ENCODE measurements around the gene EHBP1L1. TPM values are rescaled to one million over a fixed set of nuclear protein-coding genes. Genes with fewer than 3 reads are reported as not detected.

Gene EHBP1L1
- total RNA-seq, 1 experiment from 2014 or later, result 105 TPM

GRCh38 chr11:65584723-65585171 is 8.9 kb downstream of the EHBP1L1 start:
- no peak for DNase-seq (ENCODE audit: low read depth, low spot score)
- POLR2A ChIA-PET, result no interaction called here
- no peak for TF ChIP-seq CBX3 (IDR thresholded peaks at IDR 0.05; ENCODE audit: low read depth)
- no peak for TF ChIP-seq ZBTB33 (IDR thresholded peaks at IDR 0.05; ENCODE audit: extremely low read depth, insufficient replicate concordance, low read length)
- no peak for TF ChIP-seq MAX (IDR thresholded peaks at IDR 0.05)
- TF ChIP-seq SP1 (IDR thresholded peaks at IDR 0.05; ENCODE audit: low read depth), result no peak
- no peak for TF ChIP-seq EZH2phosphoT487 (IDR thresholded peaks at IDR 0.05; ENCODE audit: borderline replicate concordance)
- no peak for TF ChIP-seq EGR1 (IDR thresholded peaks at IDR 0.05; ENCODE audit: low read depth)
- no peak for TF ChIP-seq ELF1 (IDR thresholded peaks at IDR 0.05; ENCODE audit: borderline replicate concordance, low read depth)
- no peak for TF ChIP-seq FOSL1 (IDR thresholded peaks at IDR 0.05; ENCODE audit: low read depth)
- Histone ChIP-seq H3K27me3 (ENCODE audit: insufficient read depth, low read length) (no peaks in the 10 kb centered on the region), H3K9ac (ENCODE audit: low read length) (no peak overlapping the region), H3K79me2 (ENCODE audit: insufficient read depth, low read length) (no peaks in the 10 kb centered on the region), H3K4me3 (replicated peaks in 1 of 2; ENCODE audit: low read depth in 1 of 2, low read length in 2 of 2) (no peak overlapping the region), H3K27ac (ENCODE audit: low read depth, low read length) (no peak overlapping the region), H3K9me2 (ENCODE audit: insufficient read depth) (no peaks in the 10 kb centered on the region), H3K36me3 (ENCODE audit: control insufficient read depth in 1 of 2, insufficient read depth in 2 of 2, low read length in 2 of 2) (no peaks in the 10 kb centered on the region; a peak in 2 of 4 replicates), H3K9me3 (ENCODE audit: control insufficient read depth in 1 of 2, insufficient read depth in 1 of 2, low read depth in 1 of 2, low read length in 2 of 2) (no peaks in the 10 kb centered on the region), H3K4me1 (ENCODE audit: control insufficient read depth in 1 of 2, insufficient read depth in 2 of 2, low read length in 2 of 2) (peaks cover 14 to 25% of the 10 kb centered on the region in 2 experiments), H2AFZ (ENCODE audit: low read depth, low read length, poor library complexity, severe bottlenecking) (no peak overlapping the region), H3K4me2 (ENCODE audit: low read length) (no peak overlapping the region), H4K20me1 (ENCODE audit: insufficient read depth) (no peaks in the 10 kb centered on the region)
- BruUV-seq (replicated peaks), result no TSS peak
- RAD21 ChIA-PET (ENCODE audit: low non-redundant PET in 1 of 2, low total read pairs in 2 of 2, uncharacterized antibody in 2 of 2, unreplicated experiment in 2 of 2), result no interaction called here
- CTCF ChIA-PET, result interaction anchor here (1.2 kb wide), 1 partner anchor 9 kb away, joined by 6 read pairs; no protein-coding TSS in a partner anchor
- intact Hi-C loops (cut with micrococcal nuclease), result no loop called here
- ATAC-seq, result no peak
